Kidney glomerular epithelial cell (primary cell): ENCODE measurements around the gene XIRP1.
"Not testable (repeated sequence)": the region's sequence is repeated elsewhere in the genome, so short reads cannot be mapped to it uniquely, and the experiment has no call there.

Source experiments
- DNase-seq: peaks from one replicate; lab custom pipeline; 2025; lab: John Stamatoyannopoulos, UW

XIRP1 gene

GRCh38 chr3:39185326-39185958, 7.0 kb downstream of the XIRP1 start:
- DNase-seq = no peak

- DNase-seq = no peak
Observed at GRCh38 chr3:39184968-39185285, 7.5 kb downstream of the XIRP1 start.

GRCh38 chr3:39184081-39184967, 8.1 kb downstream of the XIRP1 start:
- DNase-seq = no peak

GRCh38 chr3:39183211-39184080, 8.9 kb downstream of the XIRP1 start:
- DNase-seq = no peak

GRCh38 chr3:39181408-39182335, 10.7 kb downstream of the XIRP1 start:
- no peak for DNase-seq

GRCh38 chr3:39180546-39181346, 11.6 kb downstream of the XIRP1 start:
- peak; percentile 49 for DNase-seq

GRCh38 chr3:39180183-39180545, 12.2 kb downstream of the XIRP1 start:
- DNase-seq = no peak

- no peak for DNase-seq
Observed at GRCh38 chr3:39178553-39178952, 13.8 kb downstream of the XIRP1 start.

- DNase-seq = peak; percentile 70
Observed at GRCh38 chr3:39177708-39178332, 14.6 kb downstream of the XIRP1 start.

- no peak for DNase-seq
Observed at GRCh38 chr3:39176025-39176714, 16.2 kb downstream of the XIRP1 start.

GRCh38 chr3:39173318-39174125, 18.9 kb downstream of the XIRP1 start:
- DNase-seq = no peak

- DNase-seq = no peak
Observed at GRCh38 chr3:39171860-39172259, 20.5 kb downstream of the XIRP1 start.

GRCh38 chr3:39170877-39171276, 21.5 kb downstream of the XIRP1 start:
- DNase-seq = not testable (repeated sequence)

- no peak for DNase-seq
Observed at GRCh38 chr3:39170461-39170860, 21.9 kb downstream of the XIRP1 start.

- DNase-seq = no peak
Observed at GRCh38 chr3:39169712-39170111, 22.7 kb downstream of the XIRP1 start.

GRCh38 chr3:39168156-39168780, 24.1 kb downstream of the XIRP1 start:
- no peak for DNase-seq

- DNase-seq = no peak
Observed at GRCh38 chr3:39166932-39167532, 25.4 kb downstream of the XIRP1 start.
